Ammon's horn (tissue), 1 donor: ENCODE data around the gene MFSD1.
"Not testable (repeated sequence)": the region's sequence is repeated elsewhere in the genome, so short reads cannot be mapped to it uniquely, and the experiment has no call there.

ENCODE experiments used
- DNase-seq: peaks from one replicate; pipeline ENCODE4 v3.0.0-alpha.2; 2016; ENCODE audit warnings: low spot score

MFSD1 gene

GRCh38 chr3:158776531-158776930 lies 25.3 kb upstream of the MFSD1 start:
- DNase-seq: no peak

- no peak for DNase-seq
These were observed 24.5 kb upstream of the MFSD1 start for GRCh38 chr3:158777161-158777873.

GRCh38 chr3:158780766-158781165 lies 21.1 kb upstream of the MFSD1 start:
- no peak for DNase-seq

GRCh38 chr3:158781191-158781590 lies 20.7 kb upstream of the MFSD1 start:
- no peak for DNase-seq

GRCh38 chr3:158781849-158782248 lies 20.0 kb upstream of the MFSD1 start:
- DNase-seq: no peak

- no peak for DNase-seq
These were observed 19.4 kb upstream of the MFSD1 start for GRCh38 chr3:158782283-158782989.

- DNase-seq: no peak
These were observed 18.8 kb upstream of the MFSD1 start for GRCh38 chr3:158783051-158783450.

- DNase-seq: no peak
These were observed 15.9 kb upstream of the MFSD1 start for GRCh38 chr3:158785972-158786371.

GRCh38 chr3:158788446-158788845 lies 13.4 kb upstream of the MFSD1 start:
- DNase-seq: no peak

GRCh38 chr3:158789592-158789991 lies 12.3 kb upstream of the MFSD1 start:
- peak; percentile 37 for DNase-seq

GRCh38 chr3:158790901-158791589 lies 10.8 kb upstream of the MFSD1 start:
- DNase-seq: peak; percentile 81

- DNase-seq: not testable (repeated sequence)
These were observed 10.3 kb upstream of the MFSD1 start for GRCh38 chr3:158791590-158791920.

GRCh38 chr3:158792709-158793108 lies 9.1 kb upstream of the MFSD1 start:
- DNase-seq: no peak

- DNase-seq: no peak
These were observed 7.6 kb upstream of the MFSD1 start for GRCh38 chr3:158794206-158794605.

- no peak for DNase-seq
These were observed 6.8 kb upstream of the MFSD1 start for GRCh38 chr3:158794936-158795518.

- peak; percentile 35 for DNase-seq
These were observed 653 bp upstream of the MFSD1 start for GRCh38 chr3:158801201-158801600.

- peak; percentile 30 for DNase-seq
These were observed 785 bp downstream of the MFSD1 start for GRCh38 chr3:158802409-158803268.

- DNase-seq: no peak
These were observed 2.6 kb downstream of the MFSD1 start for GRCh38 chr3:158804441-158804840.

GRCh38 chr3:158808697-158809096 lies 6.8 kb downstream of the MFSD1 start:
- no peak for DNase-seq

GRCh38 chr3:158809642-158810041 lies 7.8 kb downstream of the MFSD1 start:
- peak; percentile 55 for DNase-seq

- DNase-seq: no peak
These were observed 9.2 kb downstream of the MFSD1 start for GRCh38 chr3:158810823-158811724.
